ENCODE results near the gene TEX22.

TEX22 gene

GRCh38 chr14:105385698-105386365, 12.5 kb upstream of the TEX22 start:
- no peak for DNase-seq

GRCh38 chr14:105386581-105387529, 11.5 kb upstream of the TEX22 start:
- no peak for DNase-seq

GRCh38 chr14:105387530-105387922, 10.8 kb upstream of the TEX22 start:
- no peak for DNase-seq

DNA sequence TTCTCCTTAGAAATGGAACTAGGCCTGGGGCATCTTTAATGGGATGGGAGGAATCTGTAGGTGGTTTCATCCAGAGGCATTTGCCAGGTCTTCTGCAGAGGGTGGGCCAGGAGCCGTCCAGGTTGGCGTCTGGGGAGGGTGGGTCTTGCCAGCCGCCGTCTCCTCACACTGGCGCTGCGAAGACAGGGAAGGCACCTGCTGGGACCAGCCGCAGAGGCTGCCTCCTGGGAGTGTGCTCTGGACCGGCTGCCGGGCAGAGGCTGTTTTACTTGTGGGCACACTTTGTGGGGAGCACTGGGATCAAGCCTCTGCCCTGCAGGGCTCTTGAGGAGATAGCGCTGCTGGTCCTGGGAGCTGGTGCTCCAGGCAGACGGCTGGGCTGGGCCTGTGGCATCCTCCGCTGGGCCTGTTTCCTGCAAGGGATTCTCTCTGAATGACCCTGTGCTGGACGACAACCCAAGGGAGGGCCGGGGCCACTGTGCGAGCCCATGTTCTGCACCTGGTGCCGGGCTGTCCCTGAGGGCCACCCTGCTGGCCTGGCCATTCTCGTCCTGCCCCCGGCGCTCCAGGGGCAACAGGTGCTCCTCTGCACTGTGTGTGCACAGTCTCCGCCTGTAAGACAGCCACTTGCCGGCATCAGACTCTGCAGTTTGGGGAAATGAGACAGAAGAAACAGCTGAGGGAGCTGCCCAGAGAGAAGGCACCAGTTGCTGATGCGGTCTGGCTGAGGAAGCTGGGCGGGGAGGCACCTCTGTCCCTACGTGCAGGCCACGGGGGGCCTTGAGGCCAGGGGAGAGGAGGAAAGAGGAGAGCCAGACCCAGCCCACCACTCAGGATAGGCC, 10.0 kb upstream of the TEX22 start:
- DNase-seq = no peak

- no peak for DNase-seq
These were observed 9.4 kb upstream of the TEX22 start for GRCh38 chr14:105388976-105389375.

GRCh38 chr14:105389534-105389933, 8.8 kb upstream of the TEX22 start:
- DNase-seq = peak; percentile 23

DNA sequence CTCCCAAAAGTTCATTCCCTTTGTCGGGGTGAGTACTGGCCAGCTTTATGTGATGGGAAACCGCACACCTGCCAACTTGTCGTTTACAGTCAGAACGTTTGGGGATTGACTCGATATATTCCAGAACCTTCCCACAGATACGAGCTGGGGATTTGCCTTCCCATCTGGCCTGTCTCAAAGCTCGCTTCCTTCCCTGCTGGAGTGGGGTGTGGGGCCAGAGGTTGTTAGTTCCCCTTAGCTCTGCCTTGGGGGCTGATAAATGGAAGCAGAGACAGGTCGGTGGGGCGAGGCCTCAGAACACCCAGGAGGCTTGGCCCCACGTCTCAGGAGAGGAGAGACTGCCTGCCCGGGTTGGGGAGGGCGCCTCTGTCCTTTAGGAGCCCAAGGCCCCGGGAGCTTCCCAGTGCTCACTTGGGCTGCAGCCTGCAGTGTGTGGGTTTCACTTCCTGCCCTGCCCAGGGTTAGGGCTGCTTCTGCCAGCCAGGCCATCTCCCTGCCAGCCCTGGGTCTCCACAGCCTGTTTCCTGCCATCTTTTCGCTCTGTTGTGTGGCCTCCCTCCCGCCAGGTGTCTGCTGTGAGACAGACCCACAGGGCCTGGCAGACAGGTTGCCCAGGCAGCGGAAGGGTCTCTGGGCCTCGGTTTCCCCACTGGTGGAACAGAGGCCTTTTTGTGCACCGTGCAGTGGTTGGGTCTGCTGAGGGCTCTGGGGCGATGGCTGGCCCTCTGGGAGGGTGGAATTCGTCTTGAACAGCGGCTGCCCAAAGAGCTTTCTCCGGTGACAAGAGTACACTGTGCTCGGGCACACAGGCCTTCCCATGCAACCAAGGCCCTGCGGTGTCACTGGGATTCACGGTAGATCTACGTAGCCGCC, 8.1 kb upstream of the TEX22 start:
- peak; percentile 23 for DNase-seq

DNA sequence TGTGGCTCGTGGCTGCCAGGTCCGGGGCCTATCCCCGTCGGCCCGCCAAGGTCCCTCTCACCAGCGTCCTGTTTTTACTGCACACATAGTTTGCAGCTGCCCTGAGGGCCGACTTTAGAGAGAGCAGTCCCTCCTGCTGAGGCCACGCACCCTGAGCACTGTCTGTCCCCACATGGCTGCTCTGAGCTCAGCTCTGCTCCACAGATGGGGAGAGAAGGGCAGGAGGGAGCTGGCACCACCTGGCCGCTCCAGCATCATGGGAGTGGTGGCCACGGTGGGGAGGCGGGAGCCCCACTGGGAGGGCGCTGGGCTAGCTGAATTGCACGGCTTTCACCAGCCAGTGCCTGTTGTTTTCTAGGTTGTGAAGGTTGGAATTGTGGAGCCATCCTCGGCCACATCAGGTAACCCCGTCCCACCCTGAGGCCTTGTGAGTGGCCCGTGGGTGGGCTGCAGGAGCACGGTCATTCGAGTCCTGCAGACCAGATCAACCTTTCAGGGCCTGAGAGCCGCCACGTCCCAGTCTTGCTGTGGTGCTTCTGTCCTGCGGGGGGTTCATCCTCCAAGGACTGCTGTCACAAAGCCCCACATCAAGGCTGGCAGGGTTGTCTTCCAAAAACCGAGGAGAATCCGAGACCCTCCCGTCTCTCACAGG, 7.4 kb upstream of the TEX22 start:
- DNase-seq = no peak

- DNase-seq = no peak
These were observed 6.8 kb upstream of the TEX22 start for GRCh38 chr14:105391541-105391940.

DNA sequence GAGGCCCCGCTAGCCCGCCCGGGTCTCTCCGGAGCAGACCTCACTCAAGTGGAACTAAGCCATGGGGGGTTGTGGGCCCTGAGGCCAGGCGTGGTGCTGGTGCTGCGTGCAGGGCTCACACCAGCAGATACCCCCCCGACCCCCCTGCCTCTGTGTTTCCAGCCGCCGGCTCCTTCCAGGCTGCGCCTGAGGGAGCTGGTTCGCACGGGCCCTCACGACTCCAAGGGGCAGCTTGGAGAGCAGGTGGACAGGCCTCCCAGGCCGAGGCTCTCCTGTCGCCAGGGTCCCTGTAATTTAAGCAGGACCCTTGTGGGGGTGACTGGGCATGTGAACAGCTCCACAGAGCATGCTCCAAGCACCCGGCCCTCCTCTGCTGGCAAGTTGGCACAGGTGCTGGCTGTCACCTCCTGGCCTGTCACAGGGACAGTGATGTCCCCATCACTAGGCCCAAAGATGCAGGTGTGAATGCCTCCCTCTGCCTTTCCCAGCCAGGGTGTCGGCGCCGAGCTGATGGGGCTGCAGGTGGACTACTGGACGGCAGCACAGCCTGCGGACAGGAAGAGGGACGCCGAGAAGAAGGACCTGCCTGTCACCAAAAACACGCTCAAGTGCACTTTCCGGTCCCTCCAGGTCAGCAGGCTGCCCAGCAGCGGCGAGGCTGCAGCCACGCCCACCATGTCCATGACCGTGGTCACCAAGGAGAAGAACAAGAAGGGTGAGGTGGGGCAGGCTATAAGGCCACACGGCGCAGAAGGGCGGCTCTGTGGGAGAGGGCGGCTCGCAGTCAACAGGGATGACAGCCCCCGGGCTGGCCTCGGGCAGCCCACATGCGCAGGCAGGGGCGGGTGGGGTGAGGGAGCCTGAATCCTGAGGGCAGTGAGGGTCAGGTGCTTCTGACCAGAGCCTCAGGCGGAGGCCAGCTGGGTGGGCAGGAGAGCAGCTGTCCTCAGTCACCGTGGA, 5.9 kb upstream of the TEX22 start:
- no peak for DNase-seq

DNA sequence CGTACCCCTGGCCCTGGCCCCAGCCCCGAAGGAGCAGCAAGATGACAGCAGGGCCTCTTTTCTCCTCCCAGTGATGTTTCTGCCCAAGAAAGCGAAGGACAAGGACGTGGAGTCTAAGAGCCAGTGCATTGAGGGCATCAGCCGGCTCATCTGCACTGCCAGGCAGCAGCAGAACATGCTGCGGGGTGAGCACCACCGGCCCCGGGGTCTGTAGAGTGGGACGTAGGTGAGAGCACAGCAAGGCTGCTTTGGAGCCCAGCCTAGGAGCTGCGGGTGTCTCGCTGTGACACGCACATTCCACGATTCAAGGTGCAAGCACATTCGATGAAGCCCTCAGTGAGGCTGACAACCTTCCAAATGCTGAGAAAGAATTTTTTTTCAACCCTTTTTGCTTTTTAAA, 5.2 kb upstream of the TEX22 start:
- DNase-seq = no peak

GRCh38 chr14:105394714-105395537, 3.4 kb upstream of the TEX22 start:
- no peak for DNase-seq

DNA sequence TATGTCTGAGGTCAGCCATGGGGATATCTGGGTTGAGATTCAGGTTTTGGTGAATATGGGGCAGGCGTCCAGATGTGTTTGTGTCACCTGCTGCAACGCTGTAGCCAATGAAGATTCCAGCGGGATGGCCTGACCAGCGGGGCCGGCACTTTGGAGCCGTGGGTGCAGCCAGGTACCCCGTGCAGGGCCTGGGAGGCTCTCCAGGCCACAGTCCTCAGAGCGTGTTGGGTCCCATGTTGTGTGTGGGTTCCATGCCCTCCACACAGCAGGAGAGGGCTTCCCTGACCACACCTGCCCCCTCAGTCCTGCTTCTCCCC, 2.8 kb upstream of the TEX22 start:
- no peak for DNase-seq

- DNase-seq = no peak
These were observed 897 bp upstream of the TEX22 start for GRCh38 chr14:105397350-105397931.

DNA sequence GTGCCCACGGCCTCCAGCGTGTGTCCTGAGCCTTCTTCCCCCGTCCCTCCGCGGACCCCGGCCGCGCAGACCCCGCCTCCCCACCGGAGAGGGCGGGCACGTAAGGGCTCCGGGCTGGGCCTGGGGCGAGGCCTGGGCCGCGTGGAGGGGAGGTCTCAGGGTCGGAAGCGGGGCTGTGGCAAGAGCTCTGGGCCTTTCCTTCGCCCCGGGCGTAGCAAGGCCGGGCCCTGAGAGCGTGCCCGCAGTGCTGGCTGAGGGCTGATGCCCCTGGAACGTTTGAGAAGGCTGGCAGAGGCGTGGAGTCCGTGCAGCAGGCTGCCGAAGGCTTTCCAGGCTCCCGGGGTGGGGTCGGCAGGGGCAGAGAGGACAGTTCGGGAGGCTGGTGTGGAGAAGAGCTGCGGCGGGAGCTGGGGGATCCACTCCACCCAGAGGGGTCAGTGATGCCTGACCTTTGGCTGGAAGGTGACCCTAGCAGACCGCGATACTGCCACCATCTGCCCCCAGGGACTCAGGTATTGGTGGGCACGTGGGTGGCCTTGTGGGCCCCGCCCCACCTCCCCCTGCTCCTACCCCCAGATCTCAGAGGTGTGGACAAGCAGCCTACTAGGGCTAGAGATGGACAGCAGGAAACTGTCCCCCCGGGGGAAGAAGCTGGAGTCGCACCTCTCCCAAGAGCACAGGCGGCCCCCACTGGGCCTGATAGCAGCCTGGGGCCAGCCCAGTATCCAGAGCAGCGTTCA, 558 bp downstream of the TEX22 start:
- no peak for DNase-seq

DNA sequence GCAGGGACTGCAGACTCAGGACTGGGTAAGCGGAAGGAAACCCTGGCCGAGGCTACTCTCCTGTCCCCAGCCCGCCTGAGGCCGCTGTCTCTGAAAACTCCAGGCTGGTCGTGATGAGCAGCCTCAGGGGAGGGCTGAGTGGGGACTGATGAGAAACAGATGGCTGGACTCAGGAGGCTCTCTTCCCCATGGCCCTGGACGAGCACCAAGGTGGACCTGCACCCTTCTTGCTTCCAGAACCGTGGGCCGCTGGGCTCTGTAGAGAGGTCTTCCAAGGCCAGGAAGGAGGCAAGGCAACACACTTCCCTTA, 1.1 kb downstream of the TEX22 start:
- DNase-seq = no peak

- no peak for DNase-seq
These were observed 1.7 kb downstream of the TEX22 start for GRCh38 chr14:105400016-105400415.

- no peak for DNase-seq
These were observed 3.4 kb downstream of the TEX22 start for GRCh38 chr14:105401699-105402098.

- DNase-seq = no peak
These were observed 10.3 kb downstream of the TEX22 start for GRCh38 chr14:105408592-105408991.

Measured in midbrain (tissue), 1 donor.